Lower leg skin (tissue), 4 donors: ENCODE results near the gene SYT6. TPM values are rescaled to one million over a fixed set of nuclear protein-coding genes. Genes with fewer than 3 reads are reported as not detected.
"Not testable (repeated sequence)": the region's sequence is repeated elsewhere in the genome, so short reads cannot be mapped to it uniquely, and the experiment has no call there.

Experiments
- DNase-seq, 2 donors: peaks; one replicate each; pipeline ENCODE4 v3.0.0-alpha.2; 2019; ENCODE audit warnings: low spot score in 2 of 2
- H3K4me3 ChIP-seq: fragments of 200-600 bp; sonication (generic); 2 replicates; pipeline ENCODE4 v1.5.1; 2017; ENCODE audit warnings: mild to moderate bottlenecking, low read depth; ENCODE audit not compliant: poor library complexity, severe bottlenecking
- POLR2A ChIP-seq, 2 donors: fragments of 450-650 bp; IDR thresholded peaks; one replicate each; pipeline ENCODE4 v1.6.1; 2016 to 2017; ENCODE audit warnings: antibody characterized with exemption in 2 of 2, mild to moderate bottlenecking in 1 of 2, moderate library complexity in 1 of 2
- WGBS, 2 donors: methylation state at CpG; one replicate each; pipeline ENCODE4 v1.1.5; 2018; 5-methylcytosine and 5-hydroxymethylcytosine counted together
- intact Hi-C: fragments of 100-400 bp; cut with DNase I; formaldehyde crosslinking; loops from one replicate; pipeline ENCODE4 v1.15.0; 2023; ENCODE audit warnings: low total_unique reads
- total RNA-seq, 4 donors: library from RNA; depleted of rRNA; stranded (reverse); fragments of >200 nt; gene quantifications; one replicate each; pipeline ENCODE4 v1.1.0, GENCODE V29; 2016
- TF ChIP-seq, protein P1 (sequence below), 3 donors: fragments of 450-650 bp; IDR thresholded peaks; one replicate each; pipeline ENCODE4 v1.5.1; 2016; ENCODE audit warnings: antibody characterized with exemption in 3 of 3, mild to moderate bottlenecking in 3 of 3, moderate library complexity in 2 of 3

Gene SYT6
- total RNA-seq, 4 donors from 2014 or later: 0.10 to 4.5 TPM; not detected in 2

DNA sequence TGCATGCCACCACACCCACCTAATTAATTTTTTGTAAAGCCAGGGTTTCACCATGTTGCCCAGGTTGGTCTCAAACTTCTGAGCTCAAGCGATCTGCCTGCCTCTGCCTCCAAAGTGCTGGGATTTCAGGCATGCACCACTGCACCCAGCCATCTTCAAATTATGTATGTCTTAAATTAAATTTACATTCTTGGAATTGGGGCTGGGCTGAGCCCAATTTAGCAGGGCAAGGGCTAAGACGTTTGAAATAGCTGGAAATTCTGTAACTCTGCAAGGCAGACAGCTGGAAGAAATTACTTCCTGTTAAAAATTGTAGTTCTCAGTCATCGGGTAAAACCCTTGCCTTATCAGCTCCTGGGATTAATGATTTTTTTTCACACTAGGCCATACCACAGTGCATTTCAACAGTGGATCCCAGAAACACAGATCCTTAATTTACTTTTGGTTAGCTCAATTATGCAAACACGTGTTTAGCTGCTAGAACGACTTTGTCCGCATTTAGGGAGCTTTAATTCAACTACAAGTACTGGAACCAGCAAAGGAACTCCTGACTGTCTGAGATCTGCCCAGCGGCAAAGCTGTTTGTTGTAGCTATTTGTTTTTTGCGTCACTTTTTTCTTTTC lies 91.1 kb downstream of the SYT6 start:
- no peak for TF ChIP-seq POLR2A (IDR thresholded peaks at IDR 0.05)
- TF ChIP-seq, protein P1, sequence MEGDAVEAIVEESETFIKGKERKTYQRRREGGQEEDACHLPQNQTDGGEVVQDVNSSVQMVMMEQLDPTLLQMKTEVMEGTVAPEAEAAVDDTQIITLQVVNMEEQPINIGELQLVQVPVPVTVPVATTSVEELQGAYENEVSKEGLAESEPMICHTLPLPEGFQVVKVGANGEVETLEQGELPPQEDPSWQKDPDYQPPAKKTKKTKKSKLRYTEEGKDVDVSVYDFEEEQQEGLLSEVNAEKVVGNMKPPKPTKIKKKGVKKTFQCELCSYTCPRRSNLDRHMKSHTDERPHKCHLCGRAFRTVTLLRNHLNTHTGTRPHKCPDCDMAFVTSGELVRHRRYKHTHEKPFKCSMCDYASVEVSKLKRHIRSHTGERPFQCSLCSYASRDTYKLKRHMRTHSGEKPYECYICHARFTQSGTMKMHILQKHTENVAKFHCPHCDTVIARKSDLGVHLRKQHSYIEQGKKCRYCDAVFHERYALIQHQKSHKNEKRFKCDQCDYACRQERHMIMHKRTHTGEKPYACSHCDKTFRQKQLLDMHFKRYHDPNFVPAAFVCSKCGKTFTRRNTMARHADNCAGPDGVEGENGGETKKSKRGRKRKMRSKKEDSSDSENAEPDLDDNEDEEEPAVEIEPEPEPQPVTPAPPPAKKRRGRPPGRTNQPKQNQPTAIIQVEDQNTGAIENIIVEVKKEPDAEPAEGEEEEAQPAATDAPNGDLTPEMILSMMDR (IDR thresholded peaks at IDR 0.05): no peak
- DNase-seq: no peak
- WGBS, 2 donors: 47 to 55% methylated on average over 8 of the region's 8 CpGs
- intact Hi-C loops: no loop called here
- no peak overlapping the region for H3K4me3 ChIP-seq

DNA sequence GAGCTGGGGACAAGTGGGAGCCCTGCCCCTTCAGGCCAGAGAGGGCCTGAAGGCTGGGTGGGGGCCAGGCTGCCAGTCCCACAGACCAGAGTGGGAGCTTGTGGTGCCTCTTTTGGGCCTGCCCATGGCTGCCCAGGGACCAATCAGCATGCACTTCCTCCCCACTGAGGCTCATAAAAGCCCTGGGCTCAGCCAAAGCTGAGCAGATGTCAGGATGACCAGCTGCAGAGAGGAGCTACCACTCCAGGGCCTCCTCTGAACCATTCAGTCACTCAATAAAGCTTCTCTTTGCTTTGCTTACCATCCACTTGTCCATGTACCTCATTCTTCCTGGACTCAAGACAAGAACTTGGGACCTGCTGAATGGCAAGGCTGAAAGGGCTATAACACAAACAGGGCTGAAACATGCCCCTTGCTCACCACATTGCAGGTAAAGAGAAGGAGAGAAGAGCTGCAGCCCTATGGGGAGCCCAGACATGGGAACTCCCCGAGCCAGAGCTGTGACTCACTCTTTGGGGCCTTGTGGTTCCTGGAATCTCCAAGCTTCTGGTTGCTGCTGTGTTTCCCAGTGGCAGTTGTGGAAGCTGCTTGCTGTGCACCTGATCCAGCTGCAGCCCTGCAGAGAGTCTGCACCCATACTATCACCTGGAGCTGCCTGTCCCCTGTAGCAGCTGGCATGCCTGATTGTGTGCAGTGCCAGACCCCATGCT lies 92.4 kb downstream of the SYT6 start:
- intact Hi-C loops: no loop called here
- 78 to 93% methylated on average over 1 of the region's 1 CpG for WGBS, 2 donors
- H3K4me3 ChIP-seq: no peak overlapping the region
- TF ChIP-seq POLR2A (IDR thresholded peaks at IDR 0.05): no peak
- TF ChIP-seq, protein P1 (IDR thresholded peaks at IDR 0.05): no peak
- DNase-seq: no peak

- intact Hi-C loops, DNase-seq, H3K4me3 ChIP-seq: not testable (repeated sequence)
- 39 to 51% methylated on average over 6 of the region's 6 CpGs for WGBS, 2 donors
Measured at GRCh38 chr1:114058236-114058635, 95.4 kb downstream of the SYT6 start.

DNA sequence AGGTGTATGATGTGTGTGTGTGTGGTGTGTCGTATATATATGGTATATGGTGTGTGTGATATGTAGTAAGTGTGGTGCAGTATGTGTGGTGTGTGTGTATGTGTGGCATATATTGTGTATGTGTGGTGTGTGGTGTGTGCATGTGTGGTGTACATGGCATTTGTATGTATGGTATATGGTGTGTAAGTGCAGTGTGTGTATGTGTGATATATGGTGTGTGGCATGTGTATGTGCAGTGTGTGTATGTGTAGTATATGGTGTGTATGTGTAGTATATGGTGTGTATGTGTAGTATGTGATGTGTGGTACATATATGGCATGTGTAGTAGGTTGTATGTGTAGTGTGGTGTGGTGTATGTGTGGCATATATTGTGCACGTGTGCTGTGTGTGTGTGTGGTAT lies 99.5 kb downstream of the SYT6 start:
- intact Hi-C loops: no loop called here
- 93 to 97% methylated on average over 2 of the region's 2 CpGs for whole genome bisulfite sequencing, 2 donors
- DNase-seq: no peak
- no peak overlapping the region for H3K4me3 ChIP-seq
- TF ChIP-seq, protein P1 (IDR thresholded peaks at IDR 0.05): no peak
- no peak for TF ChIP-seq POLR2A (IDR thresholded peaks at IDR 0.05)

DNA sequence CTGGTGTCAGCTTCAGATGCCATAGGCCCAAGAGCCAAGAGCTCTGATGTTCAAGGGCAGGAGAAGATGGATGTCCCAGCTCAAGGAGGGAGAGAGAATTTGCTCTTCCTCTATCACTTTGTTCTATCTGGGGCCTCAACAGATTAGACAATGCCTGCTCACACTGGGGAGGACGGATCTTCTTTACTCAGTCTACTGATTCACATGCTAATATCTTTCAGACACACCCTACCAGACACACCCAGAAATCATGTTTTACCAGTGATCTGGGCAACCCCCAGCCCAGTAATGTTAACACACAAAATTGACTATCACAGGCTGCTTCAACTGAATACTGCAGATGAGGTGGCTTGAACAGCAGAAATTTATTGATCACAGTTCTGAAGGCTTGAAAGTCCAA lies 105.4 kb downstream of the SYT6 start:
- intact Hi-C loops: no loop called here
- 65 to 76% methylated on average over 1 of the region's 1 CpG for WGBS, 2 donors
- no peak for DNase-seq
- TF ChIP-seq POLR2A (IDR thresholded peaks at IDR 0.05): no peak
- TF ChIP-seq, protein P1 (IDR thresholded peaks at IDR 0.05): no peak
- no peak overlapping the region for H3K4me3 ChIP-seq

GRCh38 chr1:114043548-114043947 lies 110.1 kb downstream of the SYT6 start:
- H3K4me3 ChIP-seq: no peak overlapping the region
- WGBS, 2 donors: 61 to 69% methylated on average over 5 of the region's 5 CpGs
- DNase-seq: no peak
- intact Hi-C loops: no loop called here
- no peak for TF ChIP-seq POLR2A (IDR thresholded peaks at IDR 0.05)
- TF ChIP-seq, protein P1 (IDR thresholded peaks at IDR 0.05): no peak
